SJSA1 (cell line): Measurements from ENCODE around the gene DNAH14. TPM values are rescaled to one million over a fixed set of nuclear protein-coding genes. Genes with fewer than 3 reads are reported as not detected.
A peak's percentile ranks its signal among the peaks of the same experiment; 100 is the strongest.

Experiments
- DNase-seq, 2 experiments: peaks; one replicate each; pipeline ENCODE4 v3.0.0-alpha.2; 2015 to 2020; ENCODE audit warnings: low spot score in 2 of 2, low read depth in 1 of 2
- H3K27ac ChIP-seq: fragments of 250-450 bp; sonication (Bioruptor Pico); 2 replicates; pipeline ENCODE4 v1.5.1; 2020; ENCODE audit warnings: mild to moderate bottlenecking, moderate library complexity
- H3K27me3 ChIP-seq: fragments of 250-450 bp; sonication (Bioruptor Pico); replicated peaks from 2 replicates; pipeline ENCODE4 v1.5.1; 2020; ENCODE audit warnings: mild to moderate bottlenecking, moderate library complexity
- H3K36me3 ChIP-seq: fragments of 250-450 bp; sonication (Bioruptor Pico); 2 replicates; pipeline ENCODE4 v1.5.1; 2020; ENCODE audit warnings: mild to moderate bottlenecking
- H3K4me1 ChIP-seq: fragments of 250-450 bp; sonication (Bioruptor Pico); replicated peaks from 2 replicates; pipeline ENCODE4 v1.6.1; 2021; ENCODE audit warnings: mild to moderate bottlenecking
- H3K4me3 ChIP-seq: fragments of 250-450 bp; sonication (Bioruptor Pico); 2 replicates; pipeline ENCODE4 v1.5.1; 2020; ENCODE audit warnings: mild to moderate bottlenecking
- H3K9me3 ChIP-seq: fragments of 250-450 bp; sonication (Bioruptor Pico); replicated peaks from 2 replicates; pipeline ENCODE4 v1.5.1; 2020; ENCODE audit warnings: mild to moderate bottlenecking
- total RNA-seq: library from RNA; depleted of rRNA; stranded (reverse); fragments of >200 nt; shearing (Covaris generic); gene quantifications from 2 replicates; pipeline ENCODE4 v1.2.3, GENCODE V29; 2014

DNAH14 gene
- total RNA-seq, 1 experiment from 2014 or later = 51.7 TPM

DNA sequence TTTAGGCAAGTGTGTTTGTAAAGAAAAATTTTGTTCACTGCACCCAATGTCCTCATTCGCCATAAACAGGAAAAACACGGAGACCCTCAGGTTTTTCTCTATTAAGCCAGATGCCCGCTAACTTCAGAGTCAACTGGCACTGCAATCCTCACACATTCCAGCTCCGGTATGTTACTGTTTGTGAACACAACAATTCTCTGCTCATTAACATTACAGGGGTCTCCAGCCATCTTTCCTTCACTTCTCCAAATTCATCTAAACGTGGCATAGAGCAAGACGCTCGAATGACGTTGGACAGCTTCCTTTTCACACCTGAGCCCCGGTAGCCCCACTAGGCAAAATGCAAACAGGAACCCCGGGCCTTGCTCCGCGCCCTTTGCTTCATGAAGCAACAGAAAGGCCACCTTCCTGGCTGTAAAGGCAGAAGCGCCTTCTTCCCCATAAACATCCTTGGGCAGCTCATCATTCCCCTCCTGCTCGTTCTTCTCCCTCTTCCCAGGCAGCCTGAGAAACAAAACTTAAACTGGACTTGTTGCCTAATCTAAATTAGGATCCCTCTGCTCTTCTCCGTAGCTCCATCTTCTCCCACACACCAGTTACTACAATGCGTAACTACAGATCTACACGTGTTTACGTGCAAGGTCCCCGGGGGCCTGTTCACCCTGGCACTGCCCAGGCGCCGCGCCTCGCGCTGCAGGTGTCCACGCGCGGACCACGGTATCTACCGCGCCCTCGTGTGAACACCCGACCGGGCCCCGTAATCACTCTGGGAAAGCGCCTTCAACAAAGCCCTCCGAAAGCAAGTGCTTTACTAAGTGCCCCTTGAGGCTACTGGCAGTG is 497.1 kb downstream of the DNAH14 start:
- H3K27ac ChIP-seq = peak overlapping the region; percentile 86; the same call in 1 of the 2 replicates
- peak in 1 of 2 experiments; percentile 45 for DNase-seq

DNA sequence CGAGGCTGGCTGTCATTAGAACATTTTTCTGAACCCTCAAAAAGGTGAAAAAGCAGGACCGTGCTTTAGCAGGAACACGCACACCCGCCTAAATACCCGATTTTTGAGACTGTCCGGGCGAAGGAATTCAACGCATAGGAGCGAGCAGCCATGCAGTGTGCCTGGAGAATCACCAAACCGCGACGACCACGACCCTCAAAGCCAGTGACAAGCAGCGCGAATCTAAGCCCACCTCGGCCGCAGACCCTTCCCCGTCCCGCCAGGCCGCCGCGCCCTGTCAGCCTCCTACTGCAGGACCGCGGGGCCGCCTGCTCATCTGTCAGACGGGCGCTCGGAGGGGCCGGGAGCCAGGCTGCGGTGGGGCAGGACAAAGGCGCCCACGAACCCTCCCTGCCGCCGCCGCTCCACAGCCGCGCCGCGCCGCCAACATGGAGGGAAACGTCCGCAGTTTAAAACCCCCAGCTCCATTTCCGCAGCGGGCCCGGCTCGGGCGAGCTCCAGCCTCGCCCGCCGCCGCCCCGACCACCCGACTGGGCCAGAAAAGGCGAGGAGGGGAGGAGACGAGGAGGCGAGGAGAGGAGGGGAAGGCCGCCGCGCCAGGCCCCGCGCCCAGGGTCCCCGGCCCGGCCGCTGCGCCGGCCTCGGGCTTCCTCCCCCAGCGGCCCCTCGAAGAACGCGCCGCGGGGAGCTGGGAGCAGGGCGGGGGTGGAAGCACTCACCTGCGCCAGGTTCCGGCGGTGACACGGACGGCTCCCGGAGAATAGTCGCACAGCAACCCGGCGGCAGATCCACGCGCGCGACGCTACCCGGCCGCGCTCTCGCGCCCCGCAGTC is 498.0 kb downstream of the DNAH14 start, which contains the start of gene LBR:
LBR (minus strand) TSS at position 804 of the 833 bp plus-strand sequence. CDS start 3,963 bp downstream, outside the sequence.
- peak in 1 of 2 experiments; percentile 79 for DNase-seq
- no peaks in the 10 kb centered on the region for H3K27me3 ChIP-seq
- H3K9me3 ChIP-seq = no peaks in the 10 kb centered on the region
- H3K36me3 ChIP-seq = peaks cover 14% of the 10 kb centered on the region
- peak within 1 kb of the TSS; percentile 92 for H3K4me3 ChIP-seq
- H3K4me1 ChIP-seq = peaks cover 40% of the 10 kb centered on the region
- H3K27ac ChIP-seq = peak within 1 kb of the TSS; percentile 81

More for the DNA sequence above, 497.1 kb downstream of the DNAH14 start:
- no peaks in the 10 kb centered on the region for H3K9me3 ChIP-seq
- H3K27me3 ChIP-seq = no peaks in the 10 kb centered on the region
- H3K36me3 ChIP-seq = peaks cover 21% of the 10 kb centered on the region
- peaks cover 40% of the 10 kb centered on the region for H3K4me1 ChIP-seq
- H3K4me3 ChIP-seq = peak overlapping the region; percentile 92

DNA sequence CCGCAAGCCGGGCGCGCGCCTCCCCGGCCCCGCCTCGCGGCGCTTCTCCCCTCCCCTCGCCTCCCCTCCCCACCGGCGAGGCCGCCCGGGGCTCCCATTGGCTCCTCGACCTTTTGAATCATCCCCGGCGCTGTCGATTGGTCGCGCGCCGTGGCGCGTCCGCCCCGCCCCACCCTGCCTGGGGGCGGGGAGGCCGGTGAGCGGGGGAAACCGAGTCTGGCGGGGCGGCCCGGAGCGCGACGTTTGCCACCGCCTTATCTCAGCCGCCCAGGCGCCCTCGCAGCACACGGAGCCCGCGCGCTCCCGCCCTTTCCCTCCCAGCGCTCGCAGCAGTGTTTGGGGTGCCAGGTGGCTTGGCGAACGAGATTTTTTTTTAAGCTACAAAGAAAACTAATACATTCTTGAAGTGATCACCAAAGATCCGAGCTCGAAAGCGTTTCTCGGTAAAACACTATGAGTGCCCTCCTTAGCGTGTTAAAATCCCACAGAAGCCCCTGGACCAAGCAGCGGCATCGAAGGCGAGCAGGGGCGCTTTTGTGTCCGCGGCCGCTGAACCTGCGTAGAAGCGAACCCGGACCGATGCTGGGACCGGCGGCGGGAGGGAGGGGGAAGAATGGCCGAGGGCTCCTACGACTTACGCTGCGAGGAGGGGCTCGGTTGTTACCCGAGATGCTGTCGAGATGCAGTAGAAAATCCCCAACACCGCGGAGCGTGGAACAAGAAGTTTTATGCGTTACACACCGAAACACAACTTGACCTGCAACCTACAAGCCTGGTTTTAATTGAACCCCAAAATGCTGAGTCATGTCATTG is 498.8 kb downstream of the DNAH14 start:
- H3K36me3 ChIP-seq = peaks cover 8% of the 10 kb centered on the region
- peaks cover 40% of the 10 kb centered on the region for H3K4me1 ChIP-seq
- H3K9me3 ChIP-seq = no peaks in the 10 kb centered on the region
- no peaks in the 10 kb centered on the region for H3K27me3 ChIP-seq
- peak; percentile 85 to 92 for DNase-seq
- peak overlapping the region; percentile 81 for H3K27ac ChIP-seq
- peak overlapping the region; percentile 92 for H3K4me3 ChIP-seq

DNA sequence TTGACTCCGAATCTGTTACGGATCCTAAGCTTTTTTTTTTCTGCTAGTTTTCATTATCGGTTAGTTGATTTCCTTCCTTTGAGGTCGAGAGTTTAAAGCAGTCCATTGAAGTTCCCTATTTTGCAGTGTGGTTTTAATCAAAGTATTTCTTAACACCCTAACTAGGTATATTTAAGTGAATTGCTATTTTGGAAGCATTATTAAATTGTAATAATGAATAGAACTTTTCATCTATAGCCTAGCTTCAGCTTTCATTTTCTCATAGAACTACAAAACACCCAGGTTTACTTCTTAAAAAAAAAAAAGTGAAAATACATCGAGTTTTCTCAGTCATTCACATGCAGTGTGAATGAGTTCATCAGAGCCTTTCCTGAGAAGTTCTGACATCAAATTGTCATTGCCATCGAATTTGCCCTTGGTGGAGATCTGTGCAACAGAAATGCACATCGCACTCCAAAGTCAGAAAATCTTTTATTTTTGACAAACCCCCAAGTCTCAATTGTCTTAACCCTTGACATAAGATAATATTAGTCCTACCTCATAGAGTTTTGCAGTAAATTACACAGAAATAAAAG is 499.5 kb downstream of the DNAH14 start:
- Histone ChIP-seq H3K27ac (peak overlapping the region; percentile 81), H3K4me1 (peaks cover 33% of the 10 kb centered on the region), H3K36me3 (peaks cover 8% of the 10 kb centered on the region), H3K4me3 (peak overlapping the region; percentile 92), H3K9me3 (no peaks in the 10 kb centered on the region), H3K27me3 (no peaks in the 10 kb centered on the region)
- no peak for DNase-seq

DNA sequence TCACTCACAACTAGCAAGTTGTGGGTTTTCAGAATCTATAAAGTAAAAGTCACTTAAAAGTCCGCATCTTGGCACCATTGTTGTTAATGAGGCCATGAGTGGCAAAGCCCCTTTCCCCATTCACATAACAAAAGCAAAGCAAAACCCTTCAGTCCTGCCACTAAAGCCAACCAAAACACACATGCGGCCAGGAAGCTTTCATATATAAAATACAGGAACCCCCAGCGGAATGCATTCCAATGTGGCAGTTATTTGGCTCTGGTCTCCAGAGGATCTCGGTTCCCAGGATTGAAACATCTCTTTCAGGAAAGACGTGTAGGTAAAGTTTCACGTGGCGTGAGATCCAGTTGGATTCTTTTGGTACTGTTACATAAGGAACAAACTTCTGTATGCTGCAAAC is 500.8 kb downstream of the DNAH14 start:
- DNase-seq = no peak
- H3K36me3 ChIP-seq = peaks cover 8% of the 10 kb centered on the region
- no peaks in the 10 kb centered on the region for H3K9me3 ChIP-seq

DNA sequence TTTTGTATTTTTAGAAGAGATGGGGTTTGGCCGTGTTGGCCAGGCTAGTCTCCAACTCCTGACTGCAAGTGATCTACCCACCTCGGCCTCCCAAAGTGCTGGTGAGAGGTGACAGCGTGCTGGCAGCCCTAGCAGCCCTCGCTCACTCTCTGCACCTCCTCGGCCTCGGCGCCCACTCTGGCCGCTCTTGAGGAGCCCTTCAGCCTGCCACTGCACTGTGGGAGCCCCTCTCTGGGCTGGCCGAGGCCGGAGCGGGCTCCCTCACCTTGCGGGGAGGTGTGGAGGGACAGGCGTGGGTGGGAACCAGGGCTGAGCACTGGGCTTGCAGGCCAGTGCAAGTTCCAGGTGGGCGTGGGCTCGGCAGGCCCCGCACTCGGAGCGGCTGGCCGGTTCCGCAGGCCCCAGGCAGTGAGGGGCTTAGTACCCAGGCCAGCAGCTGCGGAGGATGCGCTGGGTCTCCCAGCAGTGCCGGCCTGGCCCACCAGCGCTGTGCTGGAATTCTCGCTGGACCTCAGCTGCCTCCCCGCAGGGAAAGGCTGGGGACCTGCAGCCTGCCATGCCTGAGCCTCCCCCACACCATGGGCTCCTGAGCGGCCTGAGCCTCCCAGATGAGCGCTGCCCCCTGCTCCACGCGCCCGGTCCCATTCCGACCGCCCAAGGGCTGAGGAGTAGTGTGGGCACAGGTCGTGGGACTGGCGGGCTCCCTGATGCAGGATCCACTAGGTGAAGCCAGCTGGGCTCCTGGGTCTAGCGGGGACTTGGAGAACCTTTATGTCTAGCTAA is 501.8 kb downstream of the DNAH14 start:
- Histone ChIP-seq H3K36me3 (peaks cover 8% of the 10 kb centered on the region), H3K4me1 (peaks cover 10% of the 10 kb centered on the region), H3K4me3 (no peak overlapping the region), H3K27me3 (no peaks in the 10 kb centered on the region), H3K27ac (no peak overlapping the region), H3K9me3 (no peaks in the 10 kb centered on the region)
- DNase-seq = no peak

More for the DNA sequence above, 500.8 kb downstream of the DNAH14 start:
- H3K4me3 ChIP-seq = no peak overlapping the region
- H3K27me3 ChIP-seq = no peaks in the 10 kb centered on the region
- peaks cover 20% of the 10 kb centered on the region for H3K4me1 ChIP-seq
- no peak overlapping the region for H3K27ac ChIP-seq

DNA sequence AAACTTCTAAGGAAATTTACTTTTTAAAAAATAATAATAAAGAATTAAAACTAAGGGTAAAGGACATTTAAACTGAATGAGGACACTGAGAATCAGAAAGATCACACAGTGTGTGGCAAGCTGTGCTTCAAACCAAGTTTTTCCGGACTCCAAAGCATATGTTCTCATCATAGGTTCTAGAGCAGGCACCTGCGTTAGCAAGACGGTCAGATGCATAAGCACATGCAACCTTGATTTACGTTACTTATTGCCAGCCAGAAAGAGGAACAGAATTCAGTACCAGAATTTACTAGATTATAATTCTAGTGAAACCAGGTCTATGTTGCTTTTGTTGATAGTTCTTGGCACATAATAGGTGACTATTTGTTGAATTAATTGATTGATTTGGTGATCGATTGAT is 504.6 kb downstream of the DNAH14 start:
- Histone ChIP-seq H3K27me3 (no peaks in the 10 kb centered on the region), H3K36me3 (no peaks in the 10 kb centered on the region), H3K4me1 (peaks cover under 1% of the 10 kb centered on the region; the same call in 1 of the 2 replicates), H3K4me3 (no peak overlapping the region), H3K27ac (no peak overlapping the region), H3K9me3 (no peaks in the 10 kb centered on the region)
- no peak for DNase-seq

DNA sequence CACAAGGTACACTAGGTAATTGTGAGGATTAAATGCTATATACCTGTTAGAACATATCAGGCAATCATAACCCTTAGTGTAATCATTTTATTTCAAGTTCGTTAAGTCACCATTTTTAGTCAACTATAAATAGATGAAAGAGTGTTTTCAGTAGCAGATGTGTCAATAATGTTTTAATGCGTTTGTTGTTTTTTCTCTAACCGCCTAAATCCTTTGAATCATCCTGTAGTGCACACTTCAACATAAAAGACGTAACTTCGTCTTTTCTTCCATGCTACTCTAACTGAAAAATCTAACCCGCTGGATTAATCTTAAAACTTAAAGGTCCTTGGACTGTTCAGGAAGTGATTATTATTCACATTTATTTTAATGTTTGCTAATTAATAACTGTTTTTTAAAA is 505.6 kb downstream of the DNAH14 start:
- Histone ChIP-seq H3K4me1 (no peaks in the 10 kb centered on the region), H3K27ac (no peak overlapping the region), H3K36me3 (no peaks in the 10 kb centered on the region), H3K27me3 (no peaks in the 10 kb centered on the region), H3K9me3 (no peaks in the 10 kb centered on the region), H3K4me3 (no peak overlapping the region)
- no peak for DNase-seq

DNA sequence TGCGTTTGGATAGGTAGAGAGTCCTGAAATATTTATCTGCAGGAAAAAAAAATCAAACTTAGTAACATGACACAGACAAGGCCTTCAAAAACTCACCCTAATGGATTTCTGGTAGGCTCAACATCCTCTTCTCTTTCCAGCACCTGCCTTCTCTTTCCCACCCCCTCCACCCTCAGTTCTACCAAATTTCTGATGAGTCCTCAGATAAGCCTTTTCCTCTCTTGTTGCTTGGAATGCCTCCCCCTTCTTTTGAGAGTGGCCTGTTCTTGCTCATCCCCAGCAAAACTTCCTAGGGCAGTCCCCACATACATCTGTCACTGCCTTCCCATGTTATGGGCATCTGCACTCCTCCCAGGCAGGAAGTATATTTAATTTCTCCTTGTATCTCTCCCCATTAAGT is 506.0 kb downstream of the DNAH14 start:
- Histone ChIP-seq H3K9me3 (no peaks in the 10 kb centered on the region), H3K4me1 (no peaks in the 10 kb centered on the region), H3K36me3 (no peaks in the 10 kb centered on the region), H3K27ac (no peak overlapping the region), H3K4me3 (no peak overlapping the region), H3K27me3 (no peaks in the 10 kb centered on the region)
- DNase-seq = no peak

DNA sequence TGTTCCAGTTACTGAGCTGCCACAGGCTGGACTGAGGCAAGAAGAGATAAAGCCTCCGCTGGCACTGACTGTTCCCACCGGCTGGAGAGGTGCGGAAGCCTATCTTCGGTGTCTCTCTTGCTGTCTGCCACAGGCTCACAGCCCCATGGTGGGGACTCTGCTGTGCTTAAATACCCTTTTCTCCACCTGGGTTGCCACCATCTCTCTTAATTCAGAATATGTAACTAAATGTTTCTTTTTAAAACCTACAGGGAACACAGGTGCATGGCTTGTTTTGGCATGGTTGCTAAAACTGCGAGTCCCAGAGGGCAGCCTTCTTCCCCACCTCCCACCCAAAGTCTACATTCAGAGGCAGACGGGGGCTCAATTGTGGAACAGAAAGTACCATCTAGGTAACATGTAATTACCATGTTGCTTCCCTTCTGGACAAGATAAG is 506.5 kb downstream of the DNAH14 start:
- H3K4me1 ChIP-seq = no peaks in the 10 kb centered on the region
- H3K27me3 ChIP-seq = no peaks in the 10 kb centered on the region
- no peaks in the 10 kb centered on the region for H3K36me3 ChIP-seq
- H3K4me3 ChIP-seq = no peak overlapping the region
- no peak for DNase-seq
- no peaks in the 10 kb centered on the region for H3K9me3 ChIP-seq
- no peak overlapping the region for H3K27ac ChIP-seq

DNA sequence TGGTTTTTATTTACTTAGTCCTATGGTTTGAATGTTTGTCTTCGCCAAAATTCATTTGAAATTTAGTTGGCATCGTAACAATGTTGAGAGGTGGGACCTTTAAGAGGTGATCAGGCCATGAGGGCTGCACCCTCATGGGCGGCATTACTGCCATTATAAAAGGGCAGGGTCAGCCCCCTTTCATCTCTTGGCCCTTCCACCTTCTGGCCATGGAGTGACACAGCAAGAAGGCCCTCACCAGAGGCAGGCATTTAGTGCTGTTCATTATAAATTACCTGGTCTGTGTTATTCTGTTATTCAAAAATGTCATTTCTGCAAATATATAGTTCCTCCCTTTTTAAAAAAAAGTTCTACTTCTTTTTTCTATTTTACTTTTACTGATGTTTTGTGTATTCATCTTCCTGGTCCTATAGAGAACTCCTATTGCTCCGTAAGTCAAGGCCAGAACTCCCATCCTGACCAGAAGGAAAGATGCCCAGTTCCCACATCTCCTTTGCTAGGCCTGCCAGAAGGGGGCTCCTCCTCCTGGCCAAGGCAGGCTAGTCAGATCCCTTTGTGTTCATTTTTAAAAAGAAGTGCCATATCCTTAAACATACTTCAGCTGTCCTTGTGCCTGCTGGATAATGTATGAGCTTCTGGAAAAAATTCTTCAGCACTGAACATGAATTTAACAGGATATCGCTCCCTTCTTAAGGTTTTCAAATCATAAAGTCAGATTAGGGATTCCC is 508.4 kb downstream of the DNAH14 start:
- H3K4me1 ChIP-seq = no peaks in the 10 kb centered on the region
- H3K9me3 ChIP-seq = no peaks in the 10 kb centered on the region
- H3K4me3 ChIP-seq = no peak overlapping the region
- no peaks in the 10 kb centered on the region for H3K36me3 ChIP-seq
- no peak overlapping the region for H3K27ac ChIP-seq
- no peak for DNase-seq
- H3K27me3 ChIP-seq = no peaks in the 10 kb centered on the region
